Breast epithelium (tissue), 3 donors: Measurements from ENCODE around the gene GP1BA.

ENCODE experiments used
- CTCF ChIP-seq, 3 donors: fragments of 450-650 bp; IDR thresholded peaks; one replicate each; pipeline ENCODE4 v1.5.1; 2016 to 2017; ENCODE audit warnings: antibody characterized with exemption in 3 of 3, mild to moderate bottlenecking in 3 of 3, moderate library complexity in 3 of 3
- POLR2A ChIP-seq: fragments of 450-650 bp; IDR thresholded peaks from one replicate; pipeline ENCODE4 v1.6.1; 2016; ENCODE audit warnings: antibody characterized with exemption, mild to moderate bottlenecking, moderate library complexity
- POLR2AphosphoS5 ChIP-seq, 3 donors: sonication (generic); formaldehyde crosslinking; IDR thresholded peaks; one replicate each; pipeline ENCODE4 v1.6.1; 2017; ENCODE audit warnings: antibody characterized with exemption in 3 of 3

- no peak for TF ChIP-seq CTCF (IDR thresholded peaks at IDR 0.05)
- no peak for TF ChIP-seq POLR2A
- no peak for TF ChIP-seq POLR2AphosphoS5 (IDR thresholded peaks at IDR 0.05)
These were observed 36.3 kb upstream of the GP1BA start for GRCh38 chr17:4895657-4896331.
